Upper lobe of left lung (tissue), 4 donors: ENCODE results near the gene EDC3.

Source experiments
- CTCF ChIP-seq, 6 experiments: fragments of 450-650 bp in 4 of 6; fragments of 200-600 bp in 2 of 6; sonication (generic) in 2 of 6; IDR thresholded peaks; one replicate each; pipeline ENCODE4 v1.5.1; 2016 to 2019; ENCODE audit warnings: antibody characterized with exemption in 6 of 6
- POLR2A ChIP-seq, 4 donors: fragments of 450-650 bp; IDR thresholded peaks; one replicate each; pipeline ENCODE4 v1.5.1; 2016 to 2017; ENCODE audit warnings: antibody characterized with exemption in 4 of 4, mild to moderate bottlenecking in 2 of 4

- TF ChIP-seq POLR2A (IDR thresholded peaks at IDR 0.05) (no peak), CTCF (IDR thresholded peaks at IDR 0.05) (no peak)
Observed at GRCh38 chr15:74612677-74613076, 83.1 kb downstream of the EDC3 start.
